ENCODE data around the gene ACOT8. TPM values are rescaled to one million over a fixed set of nuclear protein-coding genes. Genes with fewer than 3 reads are reported as not detected.

The ACOT8 gene
- total RNA-seq, 4 donors from 2014 or later = 17.2 to 31.5 (median 23.5) TPM

- H3K27ac ChIP-seq = peak overlapping the region; percentile 83 to 86
Observed at GRCh38 chr20:45827712-45828111, 29.5 kb downstream of the ACOT8 start.

GRCh38 chr20:45827030-45827652 lies 30.1 kb downstream of the ACOT8 start, which contains the start of gene TNNC2:
TSS of gene TNNC2 (minus strand) at chr20:45827312. CDS start at chr20:45827248, 64 bp downstream.
- H3K27ac ChIP-seq = peak within 1 kb of the TSS; percentile 83 to 86
- no peak for DNase-seq
- H3K4me3 ChIP-seq = no peak within 1 kb of the TSS
- peaks cover 5 to 8% of the 10 kb centered on the region in 2 donors for H3K4me1 ChIP-seq
- intact Hi-C loops (cut with DNase I; ENCODE audit: low total_unique reads) = no loop called here
- H3K36me3 ChIP-seq = no peaks in the 10 kb centered on the region
- no peak for TF ChIP-seq CTCF (IDR thresholded peaks at IDR 0.05)
- no peak for TF ChIP-seq POLR2A (IDR thresholded peaks at IDR 0.05)
- H3K9me3 ChIP-seq = no peaks in the 10 kb centered on the region
- no peaks in the 10 kb centered on the region for H3K27me3 ChIP-seq

More at GRCh38 chr20:45827712-45828111, 29.5 kb downstream of the ACOT8 start:
- H3K36me3 ChIP-seq = no peaks in the 10 kb centered on the region
- TF ChIP-seq CTCF (IDR thresholded peaks at IDR 0.05) (no peak), POLR2A (IDR thresholded peaks at IDR 0.05) (no peak)
- H3K9me3 ChIP-seq = no peaks in the 10 kb centered on the region
- intact Hi-C loops (cut with DNase I; ENCODE audit: low total_unique reads) = no loop called here
- peaks cover 8 to 10% of the 10 kb centered on the region in 2 donors for H3K4me1 ChIP-seq
- DNase-seq = no peak
- no peaks in the 10 kb centered on the region for H3K27me3 ChIP-seq
- no peak overlapping the region for H3K4me3 ChIP-seq

GRCh38 chr20:45826381-45827019 lies 30.7 kb downstream of the ACOT8 start:
- Histone ChIP-seq H3K27me3 (no peaks in the 10 kb centered on the region), H3K9me3 (no peaks in the 10 kb centered on the region), H3K4me1 (peaks cover 0 to 8% of the 10 kb centered on the region in 2 donors), H3K36me3 (no peaks in the 10 kb centered on the region), H3K27ac (peak overlapping the region; percentile 83 to 86), H3K4me3 (no peak overlapping the region)
- peak in 1 of 2 donors; percentile 41 for DNase-seq
- intact Hi-C loops (cut with DNase I; ENCODE audit: low total_unique reads) = no loop called here
- TF ChIP-seq CTCF (IDR thresholded peaks at IDR 0.05) (no peak), POLR2A (IDR thresholded peaks at IDR 0.05) (no peak)

GRCh38 chr20:45823949-45824835 lies 33.0 kb downstream of the ACOT8 start:
- Histone ChIP-seq H3K9me3 (no peaks in the 10 kb centered on the region), H3K4me3 (peak overlapping the region in 1 of 2 donors; percentile 3), H3K4me1 (peaks cover 0 to 8% of the 10 kb centered on the region in 2 donors), H3K27ac (no peak overlapping the region), H3K36me3 (no peaks in the 10 kb centered on the region), H3K27me3 (no peaks in the 10 kb centered on the region)
- TF ChIP-seq CTCF (IDR thresholded peaks at IDR 0.05) = peak in 3 of 4 experiments; percentile 41 to 50 (median 47)
- TF ChIP-seq POLR2A (IDR thresholded peaks at IDR 0.05) = no peak
- DNase-seq = peak in 1 of 2 donors; percentile 43
- intact Hi-C loops (cut with DNase I; ENCODE audit: low total_unique reads) = no loop called here
